MCF 10A (cell line): Measurements from ENCODE around the gene ETV5. TPM values are rescaled to one million over a fixed set of nuclear protein-coding genes. Genes with fewer than 3 reads are reported as not detected.

ENCODE experiments used
- BruUV-seq: library from RNA; stranded (reverse); fragments of 400-500 nt; replicated peaks from 2 replicates; lab custom pipeline; 2021; lab: Mats Ljungman, UMichigan
- CTCF ChIA-PET: fragments of 300-600 bp; sonication (Branson Sonifier 250); formaldehyde crosslinking; extraction: SDS; loops from one replicate; lab custom pipeline; 2021; ENCODE audit warnings: antibody characterized with exemption, inconsistent platforms; lab: Yijun Ruan, JAX
- POLR2A ChIA-PET: fragments of 300-600, 350-650 bp; sonication (Branson Sonifier 250); formaldehyde crosslinking; extraction: SDS; loops from one replicate; lab custom pipeline; 2020; ENCODE audit warnings: antibody characterized with exemption, inconsistent platforms; lab: Yijun Ruan, JAX
- DNase-seq: peaks from one replicate; pipeline ENCODE4 v3.0.0-alpha.2; 2018; ENCODE audit not compliant: unreplicated experiment
- H3K27ac Mint-ChIP-seq: one replicate; pipeline ENCODE4 v1.8.0; 2022; ENCODE audit warnings: mild to moderate bottlenecking, low read depth, mixed read lengths; ENCODE audit not compliant: unreplicated experiment
- H3K27me3 Mint-ChIP-seq: one replicate; pipeline ENCODE4 v1.8.0; 2022; ENCODE audit warnings: mixed read lengths; ENCODE audit not compliant: insufficient read depth, unreplicated experiment
- H3K36me3 Mint-ChIP-seq: one replicate; pipeline ENCODE4 v1.8.0; 2022; ENCODE audit warnings: mild to moderate bottlenecking, moderate library complexity, mixed read lengths; ENCODE audit not compliant: insufficient read depth, unreplicated experiment
- H3K4me1 Mint-ChIP-seq: one replicate; pipeline ENCODE4 v1.8.0; 2022; ENCODE audit warnings: mixed read lengths; ENCODE audit not compliant: insufficient read depth, unreplicated experiment
- H3K4me3 Mint-ChIP-seq: one replicate; pipeline ENCODE4 v1.8.0; 2022; ENCODE audit warnings: mild to moderate bottlenecking, moderate library complexity, mixed read lengths; ENCODE audit not compliant: unreplicated experiment
- H3K9me3 Mint-ChIP-seq: one replicate; pipeline ENCODE4 v1.8.0; 2022; ENCODE audit warnings: mixed read lengths; ENCODE audit not compliant: unreplicated experiment
- intact Hi-C: fragments of 100-400 bp; cut with micrococcal nuclease; formaldehyde crosslinking; loops from 2 replicates; pipeline ENCODE4 v1.14.1; 2022
- total RNA-seq: library from RNA; stranded (reverse); gene quantifications from 2 replicates; pipeline ENCODE4 v1.2.3, GENCODE V29; 2022
- TF ChIP-seq, protein P1 (sequence below): fragments of 200-600 bp; IDR thresholded peaks from one replicate; pipeline ENCODE4 v1.8.0; 2022; ENCODE audit warnings: antibody characterized with exemption, mild to moderate bottlenecking; ENCODE audit not compliant: unreplicated experiment

The ETV5 gene
- total RNA-seq, 1 experiment from 2014 or later: 93.0 TPM

DNA sequence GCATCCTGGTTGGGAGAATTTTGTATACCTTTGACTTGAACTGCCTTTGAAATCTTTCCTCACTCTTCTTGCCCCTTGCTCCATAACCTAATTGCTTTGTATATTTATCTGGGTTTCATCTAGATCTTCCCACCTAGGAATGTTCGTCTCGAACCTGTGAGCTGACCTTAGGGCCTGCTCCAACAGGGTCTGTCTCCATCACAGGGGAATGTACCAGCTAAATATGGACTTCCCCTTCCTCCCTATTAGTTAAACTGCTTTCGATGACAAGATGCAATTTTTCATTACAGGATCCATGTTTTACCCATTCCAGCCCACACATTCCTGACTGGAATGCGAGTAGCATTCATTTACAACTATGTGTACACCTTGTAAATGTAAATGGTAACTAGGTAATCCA lies 10.6 kb upstream of the ETV5 start:
- Mint-ChIP-seq H3K4me1 (peaks cover 9% of the 10 kb centered on the region), H3K36me3 (no peaks in the 10 kb centered on the region), H3K27me3 (peaks cover 30% of the 10 kb centered on the region), H3K9me3 (no peaks in the 10 kb centered on the region), H3K4me3 (no peak overlapping the region), H3K27ac (no peak overlapping the region)
- BruUV-seq: no TSS peak
- CTCF ChIA-PET: no interaction called here
- intact Hi-C loops: no loop called here
- DNase-seq: no peak
- POLR2A ChIA-PET: interaction anchor here (1.2 kb wide), 1 partner anchor 10 kb away, joined by 3 read pairs; no protein-coding TSS in a partner anchor
- TF ChIP-seq, protein P1, sequence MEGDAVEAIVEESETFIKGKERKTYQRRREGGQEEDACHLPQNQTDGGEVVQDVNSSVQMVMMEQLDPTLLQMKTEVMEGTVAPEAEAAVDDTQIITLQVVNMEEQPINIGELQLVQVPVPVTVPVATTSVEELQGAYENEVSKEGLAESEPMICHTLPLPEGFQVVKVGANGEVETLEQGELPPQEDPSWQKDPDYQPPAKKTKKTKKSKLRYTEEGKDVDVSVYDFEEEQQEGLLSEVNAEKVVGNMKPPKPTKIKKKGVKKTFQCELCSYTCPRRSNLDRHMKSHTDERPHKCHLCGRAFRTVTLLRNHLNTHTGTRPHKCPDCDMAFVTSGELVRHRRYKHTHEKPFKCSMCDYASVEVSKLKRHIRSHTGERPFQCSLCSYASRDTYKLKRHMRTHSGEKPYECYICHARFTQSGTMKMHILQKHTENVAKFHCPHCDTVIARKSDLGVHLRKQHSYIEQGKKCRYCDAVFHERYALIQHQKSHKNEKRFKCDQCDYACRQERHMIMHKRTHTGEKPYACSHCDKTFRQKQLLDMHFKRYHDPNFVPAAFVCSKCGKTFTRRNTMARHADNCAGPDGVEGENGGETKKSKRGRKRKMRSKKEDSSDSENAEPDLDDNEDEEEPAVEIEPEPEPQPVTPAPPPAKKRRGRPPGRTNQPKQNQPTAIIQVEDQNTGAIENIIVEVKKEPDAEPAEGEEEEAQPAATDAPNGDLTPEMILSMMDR: no peak

DNA sequence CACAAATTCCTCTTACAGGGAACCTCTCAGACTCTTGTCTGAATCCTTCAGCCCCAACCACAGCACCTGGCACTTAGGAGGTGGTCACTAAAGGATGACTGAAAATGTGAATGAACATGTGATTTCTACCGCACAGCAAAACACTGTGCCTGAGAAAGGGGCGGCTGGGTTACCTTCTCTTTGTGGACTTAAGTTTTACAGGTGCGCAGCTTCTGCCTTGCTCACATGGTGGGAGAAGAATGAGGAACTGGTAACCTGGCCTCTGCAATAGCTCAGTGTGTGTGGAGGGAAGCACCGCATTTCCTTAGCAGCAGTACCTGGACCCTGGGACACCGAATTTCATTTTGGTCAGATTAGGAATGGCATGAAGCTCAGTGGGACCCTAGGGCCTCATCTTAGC lies 9.8 kb upstream of the ETV5 start:
- Mint-ChIP-seq H3K27me3 (peaks cover 30% of the 10 kb centered on the region), H3K4me1 (peaks cover 9% of the 10 kb centered on the region), H3K9me3 (no peaks in the 10 kb centered on the region), H3K36me3 (no peaks in the 10 kb centered on the region), H3K4me3 (no peak overlapping the region), H3K27ac (no peak overlapping the region)
- intact Hi-C loops: no loop called here
- CTCF ChIA-PET: no interaction called here
- POLR2A ChIA-PET: interaction anchor here (1.2 kb wide), 1 partner anchor 9 kb away, joined by 3 read pairs; no protein-coding TSS in a partner anchor
- TF ChIP-seq, protein P1: no peak
- no TSS peak for BruUV-seq
- DNase-seq: no peak

DNA sequence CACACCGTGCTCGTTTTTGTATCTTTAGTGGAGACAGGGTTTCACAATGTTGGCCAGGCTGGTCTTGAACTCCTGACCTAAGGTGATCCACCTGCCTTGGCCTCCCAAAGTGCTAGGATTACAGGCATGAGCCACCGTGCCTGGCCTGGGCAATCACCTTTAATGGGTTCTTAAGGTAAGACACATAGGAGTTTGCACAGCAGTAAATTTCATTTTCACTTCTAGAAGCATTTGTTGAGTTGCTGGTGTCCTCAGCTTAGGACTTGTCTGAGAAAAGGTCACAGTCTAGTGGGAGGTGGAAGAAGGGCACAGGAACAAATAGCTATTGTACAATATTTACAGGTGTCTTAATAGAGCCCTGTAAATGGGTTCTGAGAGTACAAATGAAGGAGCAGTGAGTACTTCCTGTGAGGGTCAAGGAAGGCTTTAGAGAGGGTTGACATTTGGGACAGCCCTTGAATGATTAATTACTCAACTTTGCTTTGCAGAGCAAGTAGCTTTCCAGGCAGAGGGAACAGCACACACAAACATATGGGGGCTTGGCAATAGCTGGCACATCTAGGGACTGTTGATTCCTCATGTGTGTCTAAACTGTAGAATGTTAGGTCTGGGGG lies 8.7 kb upstream of the ETV5 start:
- H3K36me3 Mint-ChIP-seq: no peaks in the 10 kb centered on the region
- CTCF ChIA-PET: interaction anchor here (0.6 kb wide), 1 partner anchor 43 kb away, joined by 4 read pairs; no protein-coding TSS in a partner anchor
- H3K4me3 Mint-ChIP-seq: no peak overlapping the region
- H3K4me1 Mint-ChIP-seq: peaks cover 9% of the 10 kb centered on the region
- no peaks in the 10 kb centered on the region for H3K9me3 Mint-ChIP-seq
- POLR2A ChIA-PET: interaction anchor here (1.0 kb wide), 1 partner anchor 14 kb away, joined by 5 read pairs; no protein-coding TSS in a partner anchor
- BruUV-seq: no TSS peak
- peaks cover 30% of the 10 kb centered on the region for H3K27me3 Mint-ChIP-seq
- no peak for DNase-seq
- TF ChIP-seq, protein P1: no peak
- H3K27ac Mint-ChIP-seq: no peak overlapping the region
- intact Hi-C loops: no loop called here

DNA sequence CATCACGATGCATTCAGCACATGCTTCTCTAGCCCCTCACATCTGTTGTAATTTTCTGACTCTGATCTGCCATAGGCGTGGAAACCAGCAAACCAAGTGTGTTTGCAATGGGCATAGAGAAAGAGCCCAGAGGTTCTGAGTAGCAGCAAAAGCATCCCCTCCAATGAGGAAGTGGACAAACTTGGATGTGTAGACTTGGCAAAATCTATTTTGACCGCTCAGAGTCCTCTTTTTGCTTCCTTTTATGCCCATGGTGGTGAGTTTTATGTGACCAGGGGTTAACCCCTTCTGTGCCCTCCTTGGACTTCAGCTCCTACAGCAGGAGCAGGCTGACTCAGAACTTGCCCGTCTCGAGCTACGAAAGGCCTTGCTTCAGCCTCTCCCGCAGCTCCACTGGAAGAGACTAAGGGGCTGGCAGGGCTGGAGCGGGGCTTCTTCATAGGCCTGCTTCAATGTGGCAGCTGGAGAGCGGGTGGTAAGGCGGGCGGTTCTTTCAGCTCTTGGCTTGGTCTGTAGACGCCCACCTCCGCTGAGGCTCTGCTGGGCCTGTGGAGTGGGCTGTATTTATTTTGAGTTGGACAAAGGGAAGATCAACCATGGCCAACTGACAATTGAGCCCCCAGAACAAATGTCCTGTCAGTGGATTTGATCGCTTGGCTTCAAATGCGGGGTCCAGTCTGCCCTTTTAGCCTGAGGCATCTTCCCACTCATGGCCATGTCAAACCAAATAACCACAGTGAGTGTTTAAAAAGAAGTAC lies 6.5 kb upstream of the ETV5 start:
- no peaks in the 10 kb centered on the region for H3K9me3 Mint-ChIP-seq
- intact Hi-C loops: no loop called here
- H3K4me3 Mint-ChIP-seq: no peak overlapping the region
- TF ChIP-seq, protein P1: no peak
- no TSS peak for BruUV-seq
- CTCF ChIA-PET: no interaction called here
- POLR2A ChIA-PET: interaction anchor here (0.7 kb wide), 1 partner anchor 28 kb away, joined by 3 read pairs; no protein-coding TSS in a partner anchor
- peaks cover 30% of the 10 kb centered on the region for H3K27me3 Mint-ChIP-seq
- DNase-seq: no peak
- H3K4me1 Mint-ChIP-seq: peaks cover 7% of the 10 kb centered on the region
- no peak overlapping the region for H3K27ac Mint-ChIP-seq
- H3K36me3 Mint-ChIP-seq: no peaks in the 10 kb centered on the region
